Measurements from ENCODE around the gene ZNF397.

DNA sequence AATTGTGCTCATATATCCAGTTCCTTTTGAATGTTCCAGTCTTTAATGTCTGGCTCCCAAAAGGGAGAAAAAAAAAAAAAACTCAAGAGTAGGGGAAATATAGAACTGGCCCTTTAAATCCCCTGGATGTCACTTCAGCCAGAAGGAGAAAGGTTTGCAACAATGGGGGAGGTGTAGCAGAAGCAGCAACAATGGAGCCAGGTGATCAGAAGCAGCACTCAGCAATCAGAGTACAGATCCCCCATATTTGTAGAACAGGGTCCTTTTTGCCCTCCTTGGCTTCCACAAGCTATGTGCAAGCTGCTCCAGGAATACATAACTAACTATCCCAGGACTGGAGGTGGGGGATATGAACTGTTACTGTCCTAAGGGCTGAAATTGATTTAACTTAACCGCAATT, 25.8 kb upstream of the ZNF397 start:
- TF ChIP-seq, protein P1, sequence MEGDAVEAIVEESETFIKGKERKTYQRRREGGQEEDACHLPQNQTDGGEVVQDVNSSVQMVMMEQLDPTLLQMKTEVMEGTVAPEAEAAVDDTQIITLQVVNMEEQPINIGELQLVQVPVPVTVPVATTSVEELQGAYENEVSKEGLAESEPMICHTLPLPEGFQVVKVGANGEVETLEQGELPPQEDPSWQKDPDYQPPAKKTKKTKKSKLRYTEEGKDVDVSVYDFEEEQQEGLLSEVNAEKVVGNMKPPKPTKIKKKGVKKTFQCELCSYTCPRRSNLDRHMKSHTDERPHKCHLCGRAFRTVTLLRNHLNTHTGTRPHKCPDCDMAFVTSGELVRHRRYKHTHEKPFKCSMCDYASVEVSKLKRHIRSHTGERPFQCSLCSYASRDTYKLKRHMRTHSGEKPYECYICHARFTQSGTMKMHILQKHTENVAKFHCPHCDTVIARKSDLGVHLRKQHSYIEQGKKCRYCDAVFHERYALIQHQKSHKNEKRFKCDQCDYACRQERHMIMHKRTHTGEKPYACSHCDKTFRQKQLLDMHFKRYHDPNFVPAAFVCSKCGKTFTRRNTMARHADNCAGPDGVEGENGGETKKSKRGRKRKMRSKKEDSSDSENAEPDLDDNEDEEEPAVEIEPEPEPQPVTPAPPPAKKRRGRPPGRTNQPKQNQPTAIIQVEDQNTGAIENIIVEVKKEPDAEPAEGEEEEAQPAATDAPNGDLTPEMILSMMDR (IDR thresholded peaks at IDR 0.05; ENCODE audit: poor library complexity): no peak
- TF ChIP-seq EZH2 (IDR thresholded peaks at IDR 0.05; ENCODE audit: borderline replicate concordance) (no peak), EZH2phosphoT487 (IDR thresholded peaks at IDR 0.05; ENCODE audit: low read depth, severe bottlenecking, unreplicated experiment) (no peak)

Measured in hepatocyte (in vitro differentiated cells).